Ovary (tissue), 9 donors: ENCODE measurements around the gene PAK5. TPM values are rescaled to one million over a fixed set of nuclear protein-coding genes. Genes with fewer than 3 reads are reported as not detected.

Experiments used
- DNase-seq, 5 donors: peaks; one replicate each; pipeline ENCODE4 v3.0.0-alpha.2; 2019 to 2020
- H3K27ac ChIP-seq, 2 donors: fragments of 200-600 bp; one replicate each; pipeline versions ENCODE4 v1.5.1 to v1.8.0; 2019 to 2022
- H3K27me3 ChIP-seq: fragments of 200-600 bp; one replicate; pipeline ENCODE4 v1.8.0; 2022
- H3K36me3 ChIP-seq: fragments of 200-600 bp; sonication (generic); one replicate; pipeline ENCODE4 v1.5.1; 2019
- H3K4me1 ChIP-seq: one replicate; pipeline ENCODE4 v1.8.1; 2013; ENCODE audit warnings: mild to moderate bottlenecking, moderate library complexity; ENCODE audit not compliant: insufficient read depth
- H3K4me3 ChIP-seq: fragments of 200-600 bp; sonication (generic); one replicate; pipeline ENCODE4 v1.5.1; 2017
- H3K9me3 ChIP-seq, 2 donors: fragments of 200-600 bp in 1 of 2; sonication (generic) in 1 of 2; one replicate each; pipeline versions ENCODE4 v1.5.1 to v1.8.1; 2013 to 2019; ENCODE audit warnings: mild to moderate bottlenecking in 1 of 2, moderate library complexity in 1 of 2
- EP300 ChIP-seq: sonication (generic); formaldehyde crosslinking; IDR thresholded peaks from one replicate; pipeline ENCODE4 v1.6.1; 2017; ENCODE audit warnings: antibody characterized with exemption
- POLR2A ChIP-seq: fragments of 450-650 bp; IDR thresholded peaks from one replicate; pipeline ENCODE4 v1.6.1; 2017; ENCODE audit warnings: antibody characterized with exemption, mild to moderate bottlenecking, moderate library complexity
- WGBS, 3 donors: extraction: QIAGEN DNeasy Blood & Tissue Kit in 1 of 3; methylation state at CpG; one replicate each; pipeline versions ENCODE4 v1.1.5 to v1.1.7; 2013 to 2017; 5-methylcytosine and 5-hydroxymethylcytosine counted together
- intact Hi-C, 4 donors: fragments of 100-400 bp; cut with DNase I; formaldehyde crosslinking; loops; one replicate each; pipeline versions ENCODE4 v1.11.0 to v1.15.1; 2022 to 2023
- polyA plus RNA-seq, 2 donors: library from polyadenylated mRNA; stranded (reverse); fragments of 200-250 nt in 1 of 2; fragments of 350-450 nt in 1 of 2; fragmentation: Illumina TruSeq in 1 of 2; extraction: RNeasy Lipid Tissue Mini Kit (QIAGEN cat#74804) in 1 of 2; gene quantifications; one replicate each; pipeline ENCODE4 v1.2.3, GENCODE V29; 2013 to 2014
- total RNA-seq, 7 donors: library from RNA; depleted of rRNA in 2 of 7; stranded (reverse); fragments of >200 nt in 2 of 7; fragmentation: NEBNext Ultra II Directional in 3 of 7; extraction: Animal tissue kit (Norgen Biotek cat#: 25700) in 3 of 7; gene quantifications; one replicate each; pipeline versions ENCODE4 v1.1.0 to v1.2.4, GENCODE V29; 2016 to 2023
- TF ChIP-seq, protein P1 (sequence below), 3 donors: fragments of 450-650 bp in 2 of 3; fragments of 200-600 bp in 1 of 3; IDR thresholded peaks; one replicate each; pipeline versions ENCODE4 v1.5.1 to v1.8.0; 2016 to 2022; ENCODE audit warnings: antibody characterized with exemption in 3 of 3, mild to moderate bottlenecking in 1 of 3
- donor health status: DM: no; HTN: no; CAD: no; lungs with moderate emphysema.
- donor health status: DM: no; HTN: no; CAD: no.
- donor health status: Bipolar disorder and iron deficiency.
- donor health status: DM: yes; HTN: yes; CAD: no.
- donor health status: DM: no; HTN: no; CAD: no.
- donor health status: DM: yes; HTN: yes; CAD: no.

The PAK5 gene
- total and polyA plus RNA-seq, 9 donors: under 0.01 to 0.47 (median 0.10) TPM; not detected in 2

- H3K27me3 ChIP-seq: no peaks in the 10 kb centered on the region
- no peaks in the 10 kb centered on the region for H3K9me3 ChIP-seq
- intact Hi-C loops: no loop called here
- DNase-seq: no peak
- no peaks in the 10 kb centered on the region for H3K4me1 ChIP-seq
- no peak for TF ChIP-seq EP300
- TF ChIP-seq, protein P1, sequence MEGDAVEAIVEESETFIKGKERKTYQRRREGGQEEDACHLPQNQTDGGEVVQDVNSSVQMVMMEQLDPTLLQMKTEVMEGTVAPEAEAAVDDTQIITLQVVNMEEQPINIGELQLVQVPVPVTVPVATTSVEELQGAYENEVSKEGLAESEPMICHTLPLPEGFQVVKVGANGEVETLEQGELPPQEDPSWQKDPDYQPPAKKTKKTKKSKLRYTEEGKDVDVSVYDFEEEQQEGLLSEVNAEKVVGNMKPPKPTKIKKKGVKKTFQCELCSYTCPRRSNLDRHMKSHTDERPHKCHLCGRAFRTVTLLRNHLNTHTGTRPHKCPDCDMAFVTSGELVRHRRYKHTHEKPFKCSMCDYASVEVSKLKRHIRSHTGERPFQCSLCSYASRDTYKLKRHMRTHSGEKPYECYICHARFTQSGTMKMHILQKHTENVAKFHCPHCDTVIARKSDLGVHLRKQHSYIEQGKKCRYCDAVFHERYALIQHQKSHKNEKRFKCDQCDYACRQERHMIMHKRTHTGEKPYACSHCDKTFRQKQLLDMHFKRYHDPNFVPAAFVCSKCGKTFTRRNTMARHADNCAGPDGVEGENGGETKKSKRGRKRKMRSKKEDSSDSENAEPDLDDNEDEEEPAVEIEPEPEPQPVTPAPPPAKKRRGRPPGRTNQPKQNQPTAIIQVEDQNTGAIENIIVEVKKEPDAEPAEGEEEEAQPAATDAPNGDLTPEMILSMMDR (IDR thresholded peaks at IDR 0.05): no peak
- TF ChIP-seq POLR2A: no peak
- WGBS, 3 donors: 55 to 64% (median 55%) methylated on average over 4 of the region's 4 CpGs
- H3K36me3 ChIP-seq: no peaks in the 10 kb centered on the region
- H3K4me3 ChIP-seq: no peak overlapping the region
- H3K27ac ChIP-seq: no peak overlapping the region
These were observed 170.5 kb downstream of the PAK5 start for GRCh38 chr20:9668381-9668780.

GRCh38 chr20:9663423-9663822 is 175.5 kb downstream of the PAK5 start:
- TF ChIP-seq, protein P1 (IDR thresholded peaks at IDR 0.05): no peak
- TF ChIP-seq EP300 (no peak), POLR2A (no peak)
- 76 to 79% (median 77%) methylated on average over 3 of the region's 3 CpGs for WGBS, 3 donors
- Histone ChIP-seq H3K27ac (no peak overlapping the region), H3K4me3 (no peak overlapping the region), H3K27me3 (no peaks in the 10 kb centered on the region), H3K4me1 (no peaks in the 10 kb centered on the region), H3K9me3 (no peaks in the 10 kb centered on the region), H3K36me3 (no peaks in the 10 kb centered on the region)
- intact Hi-C loops: no loop called here
- no peak for DNase-seq

DNA sequence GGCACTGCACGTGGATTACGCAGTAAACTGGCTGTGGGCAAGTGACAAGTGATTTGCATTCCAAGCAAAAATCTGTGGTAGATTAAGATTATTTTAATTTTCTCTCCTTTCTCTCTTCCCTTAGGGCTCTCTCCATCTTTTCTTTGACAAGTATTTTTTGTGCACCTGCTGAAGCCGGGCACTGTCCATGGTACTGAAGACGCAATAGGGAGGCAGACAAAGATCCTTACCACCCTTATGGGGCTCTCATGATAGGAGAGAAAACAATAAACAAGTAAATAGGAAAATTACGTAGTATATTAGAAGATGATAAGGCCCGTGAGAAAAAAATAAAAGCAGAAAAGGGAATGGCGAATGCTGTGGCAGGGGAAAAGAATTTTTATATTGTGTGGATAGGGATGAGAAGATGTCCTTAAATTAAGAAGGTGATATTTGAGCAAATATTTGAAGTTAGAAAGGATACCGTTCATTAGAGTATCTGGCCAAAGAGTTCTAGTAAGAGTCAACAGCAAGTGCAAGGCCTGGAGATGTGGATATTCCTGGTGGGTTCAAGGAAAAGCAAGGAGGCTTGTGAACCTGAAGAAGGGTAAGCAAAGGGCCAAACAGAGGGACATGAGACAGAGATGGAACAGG is 178.5 kb downstream of the PAK5 start:
- no peak overlapping the region for H3K4me3 ChIP-seq
- H3K27me3 ChIP-seq: no peaks in the 10 kb centered on the region
- H3K4me1 ChIP-seq: no peaks in the 10 kb centered on the region
- no peaks in the 10 kb centered on the region for H3K36me3 ChIP-seq
- TF ChIP-seq, protein P1 (IDR thresholded peaks at IDR 0.05): no peak
- TF ChIP-seq POLR2A: no peak
- DNase-seq: no peak
- WGBS, 3 donors: 33 to 48% (median 39%) methylated on average over 8 of the region's 8 CpGs
- no peaks in the 10 kb centered on the region for H3K9me3 ChIP-seq
- H3K27ac ChIP-seq: no peak overlapping the region
- intact Hi-C loops: no loop called here

DNA sequence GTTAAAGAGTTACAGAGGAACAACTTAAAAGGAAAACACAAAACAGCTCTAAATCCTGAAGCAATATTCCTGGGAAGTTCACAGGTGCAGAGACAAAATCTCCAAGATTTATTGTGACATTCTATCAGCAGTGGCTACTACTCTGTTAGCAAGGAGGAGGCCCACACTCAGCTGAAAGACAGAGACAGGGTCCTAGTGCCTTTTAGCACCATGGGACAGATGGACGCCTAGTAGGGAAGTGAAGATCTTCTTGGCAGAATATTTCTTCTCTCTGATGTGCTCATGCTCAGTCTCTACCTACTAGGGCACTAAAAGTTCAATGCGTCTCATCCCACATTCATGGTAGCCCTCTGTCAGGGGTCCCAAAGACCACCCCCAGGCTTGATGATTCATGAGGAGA is 191.1 kb downstream of the PAK5 start:
- Histone ChIP-seq H3K27me3 (no peaks in the 10 kb centered on the region), H3K9me3 (no peaks in the 10 kb centered on the region), H3K27ac (no peak overlapping the region), H3K4me3 (no peak overlapping the region), H3K4me1 (no peaks in the 10 kb centered on the region), H3K36me3 (no peaks in the 10 kb centered on the region)
- intact Hi-C loops: no loop called here
- TF ChIP-seq, protein P1 (IDR thresholded peaks at IDR 0.05): no peak
- TF ChIP-seq POLR2A: no peak
- TF ChIP-seq EP300: no peak
- 74 to 83% (median 75%) methylated on average over 2 of the region's 2 CpGs for WGBS, 3 donors
- no peak for DNase-seq
